ENCODE results near the gene PPP1R2.

PPP1R2 gene

GRCh38 chr3:195571361-195571760, 28.2 kb upstream of the PPP1R2 start:
- intact Hi-C loops (cut with DNase I; ENCODE audit: low total_unique reads), result no loop called here
- H3K36me3 ChIP-seq, result peaks cover 0 to 12% (median 0%) of the 10 kb centered on the region in 3 donors
- H3K4me3 ChIP-seq, result no peak overlapping the region
- H3K9me3 ChIP-seq, result no peaks in the 10 kb centered on the region
- no peak overlapping the region for H3K27ac ChIP-seq
- no peak for TF ChIP-seq CTCF (IDR thresholded peaks at IDR 0.05)
- peaks cover 0 to 12% of the 10 kb centered on the region in 2 donors for H3K27me3 ChIP-seq
- DNase-seq, result no peak
- no peaks in the 10 kb centered on the region for H3K4me1 ChIP-seq

GRCh38 chr3:195570912-195571311, 27.8 kb upstream of the PPP1R2 start:
- intact Hi-C loops (cut with DNase I; ENCODE audit: low total_unique reads), result no loop called here
- peaks cover 0 to 12% (median 0%) of the 10 kb centered on the region in 3 donors for H3K36me3 ChIP-seq
- no peak overlapping the region for H3K4me3 ChIP-seq
- H3K4me1 ChIP-seq, result no peaks in the 10 kb centered on the region
- TF ChIP-seq CTCF (IDR thresholded peaks at IDR 0.05), result no peak
- no peak for DNase-seq
- H3K27me3 ChIP-seq, result peaks cover 0 to 13% of the 10 kb centered on the region in 2 donors
- H3K27ac ChIP-seq, result no peak overlapping the region
- H3K9me3 ChIP-seq, result no peaks in the 10 kb centered on the region

- Histone ChIP-seq H3K4me3 (no peak overlapping the region), H3K27me3 (peaks cover 0 to 18% of the 10 kb centered on the region in 2 donors), H3K9me3 (no peaks in the 10 kb centered on the region), H3K27ac (no peak overlapping the region), H3K4me1 (no peaks in the 10 kb centered on the region), H3K36me3 (peaks cover 0 to 8% (median 0%) of the 10 kb centered on the region in 3 donors)
- DNase-seq, result no peak
- TF ChIP-seq CTCF (IDR thresholded peaks at IDR 0.05), result no peak
- intact Hi-C loops (cut with DNase I; ENCODE audit: low total_unique reads), result no loop called here
Observed at GRCh38 chr3:195570344-195570743, 27.2 kb upstream of the PPP1R2 start.

GRCh38 chr3:195568630-195569029, 25.5 kb upstream of the PPP1R2 start:
- Histone ChIP-seq H3K4me1 (no peaks in the 10 kb centered on the region), H3K27ac (no peak overlapping the region), H3K4me3 (no peak overlapping the region), H3K36me3 (peaks cover 0 to under 1% (median 0%) of the 10 kb centered on the region in 3 donors), H3K9me3 (no peaks in the 10 kb centered on the region), H3K27me3 (peaks cover 0 to 20% of the 10 kb centered on the region in 2 donors)
- no peak for TF ChIP-seq CTCF (IDR thresholded peaks at IDR 0.05)
- DNase-seq, result peak in 1 of 2 donors; percentile 20
- intact Hi-C loops (cut with DNase I; ENCODE audit: low total_unique reads), result no loop called here

- TF ChIP-seq CTCF (IDR thresholded peaks at IDR 0.05), result no peak
- H3K36me3 ChIP-seq, result no peaks in the 10 kb centered on the region
- no peak for DNase-seq
- peaks cover 0 to 20% of the 10 kb centered on the region in 2 donors for H3K27me3 ChIP-seq
- no peaks in the 10 kb centered on the region for H3K9me3 ChIP-seq
- intact Hi-C loops (cut with DNase I; ENCODE audit: low total_unique reads), result no loop called here
- no peak overlapping the region for H3K27ac ChIP-seq
- no peaks in the 10 kb centered on the region for H3K4me1 ChIP-seq
- no peak overlapping the region for H3K4me3 ChIP-seq
Observed at GRCh38 chr3:195566797-195567196, 23.7 kb upstream of the PPP1R2 start.

- Histone ChIP-seq H3K36me3 (no peaks in the 10 kb centered on the region), H3K27me3 (peaks cover 0 to 20% of the 10 kb centered on the region in 2 donors), H3K9me3 (no peaks in the 10 kb centered on the region), H3K4me1 (no peaks in the 10 kb centered on the region), H3K4me3 (no peak overlapping the region), H3K27ac (no peak overlapping the region)
- TF ChIP-seq CTCF (IDR thresholded peaks at IDR 0.05), result no peak
- no peak for DNase-seq
- intact Hi-C loops (cut with DNase I; ENCODE audit: low total_unique reads), result no loop called here
Observed at GRCh38 chr3:195565716-195566115, 22.6 kb upstream of the PPP1R2 start.

All from tibial artery (tissue), 4 donors.